ENCODE data around the gene TMOD4.
A peak's percentile ranks its signal among the peaks of the same experiment; 100 is the strongest.

The TMOD4 gene

GRCh38 chr1:151175041-151175741, 590 bp downstream of the TMOD4 start:
- no peak for DNase-seq (ENCODE audit: low spot score)

GRCh38 chr1:151171190-151171589, 4.6 kb downstream of the TMOD4 start:
- DNase-seq (ENCODE audit: low spot score), result no peak

GRCh38 chr1:151167116-151167515, 8.7 kb downstream of the TMOD4 start:
- DNase-seq (ENCODE audit: low spot score), result no peak

GRCh38 chr1:151166505-151166956, 9.2 kb downstream of the TMOD4 start:
- DNase-seq (ENCODE audit: low spot score), result no peak

- peak; percentile 95 for DNase-seq (ENCODE audit: low spot score)
Observed at GRCh38 chr1:151165738-151166504, 9.9 kb downstream of the TMOD4 start, which contains the start of the genes LYSMD1 and SCNM1. Gene LYSMD1, minus strand, starts transcription at chr1:151165902. Its CDS starts 644 bp downstream, at chr1:151165258. Gene SCNM1, plus strand, starts transcription at chr1:151166144. Its CDS starts 9 bp downstream, at chr1:151166153.

GRCh38 chr1:151165281-151165737, 10.5 kb downstream of the TMOD4 start:
- no peak for DNase-seq (ENCODE audit: low spot score)

- DNase-seq (ENCODE audit: low spot score), result no peak
Observed at GRCh38 chr1:151164732-151165280, 11.0 kb downstream of the TMOD4 start.

- DNase-seq (ENCODE audit: low spot score), result no peak
Observed at GRCh38 chr1:151159373-151159772, 16.4 kb downstream of the TMOD4 start.

GRCh38 chr1:151158751-151159251, 17.0 kb downstream of the TMOD4 start:
- no peak for DNase-seq (ENCODE audit: low spot score)

- DNase-seq (ENCODE audit: low spot score), result no peak
Observed at GRCh38 chr1:151158326-151158725, 17.5 kb downstream of the TMOD4 start.

GRCh38 chr1:151157067-151157531, 18.7 kb downstream of the TMOD4 start:
- peak; percentile 76 for DNase-seq (ENCODE audit: low spot score)

- peak; percentile 76 for DNase-seq (ENCODE audit: low spot score)
Observed at GRCh38 chr1:151156515-151156819, 19.3 kb downstream of the TMOD4 start, which contains the start of gene TNFAIP8L2. Gene TNFAIP8L2, plus strand, starts transcription at chr1:151156649. Its CDS starts 2,049 bp downstream, at chr1:151158698.

GRCh38 chr1:151147665-151148064, 28.1 kb downstream of the TMOD4 start:
- no peak for DNase-seq (ENCODE audit: low spot score)

GRCh38 chr1:151147132-151147503, 28.7 kb downstream of the TMOD4 start:
- no peak for DNase-seq (ENCODE audit: low spot score)

- DNase-seq (ENCODE audit: low spot score), result peak; percentile 86
Observed at GRCh38 chr1:151146412-151147131, 29.2 kb downstream of the TMOD4 start, which contains the start of gene SEMA6C. Gene SEMA6C, minus strand, starts transcription at chr1:151146631. Its CDS starts 4,010 bp downstream, at chr1:151142621.

GRCh38 chr1:151146072-151146411, 29.7 kb downstream of the TMOD4 start:
- DNase-seq (ENCODE audit: low spot score), result no peak

- DNase-seq (ENCODE audit: low spot score), result no peak
Observed at GRCh38 chr1:151145304-151146071, 30.3 kb downstream of the TMOD4 start.

- DNase-seq (ENCODE audit: low spot score), result no peak
Observed at GRCh38 chr1:151144474-151145303, 31.1 kb downstream of the TMOD4 start.

GRCh38 chr1:151143986-151144385, 31.8 kb downstream of the TMOD4 start:
- DNase-seq (ENCODE audit: low spot score), result no peak

GRCh38 chr1:151143057-151143435, 32.7 kb downstream of the TMOD4 start:
- DNase-seq (ENCODE audit: low spot score), result no peak

Data from CD4-positive, alpha-beta T cell treated with Interleukin-6 at 100 ng/mL for 8 hours (primary cell).